Measurements from ENCODE around the gene DPPA3.

DNA sequence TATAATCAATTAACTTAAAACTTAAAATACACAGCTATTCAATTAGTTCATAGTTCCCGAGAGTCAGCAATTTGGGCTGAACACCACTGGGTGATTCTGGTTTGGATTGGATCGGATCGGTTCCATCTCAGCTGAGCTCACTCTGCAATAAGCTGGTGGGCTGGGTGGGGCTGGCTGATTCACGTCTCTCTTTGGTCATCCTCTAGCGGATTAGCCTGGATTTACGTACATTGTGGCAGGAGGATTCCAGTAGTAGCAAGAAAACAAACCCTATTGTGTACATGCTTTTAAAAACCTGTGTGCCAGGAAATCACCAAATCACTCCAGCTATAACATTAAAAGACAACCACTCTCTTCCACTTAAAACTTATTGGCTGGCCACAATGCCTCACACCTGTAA is 39.1 kb downstream of the DPPA3 start:
- TF ChIP-seq, protein P1, sequence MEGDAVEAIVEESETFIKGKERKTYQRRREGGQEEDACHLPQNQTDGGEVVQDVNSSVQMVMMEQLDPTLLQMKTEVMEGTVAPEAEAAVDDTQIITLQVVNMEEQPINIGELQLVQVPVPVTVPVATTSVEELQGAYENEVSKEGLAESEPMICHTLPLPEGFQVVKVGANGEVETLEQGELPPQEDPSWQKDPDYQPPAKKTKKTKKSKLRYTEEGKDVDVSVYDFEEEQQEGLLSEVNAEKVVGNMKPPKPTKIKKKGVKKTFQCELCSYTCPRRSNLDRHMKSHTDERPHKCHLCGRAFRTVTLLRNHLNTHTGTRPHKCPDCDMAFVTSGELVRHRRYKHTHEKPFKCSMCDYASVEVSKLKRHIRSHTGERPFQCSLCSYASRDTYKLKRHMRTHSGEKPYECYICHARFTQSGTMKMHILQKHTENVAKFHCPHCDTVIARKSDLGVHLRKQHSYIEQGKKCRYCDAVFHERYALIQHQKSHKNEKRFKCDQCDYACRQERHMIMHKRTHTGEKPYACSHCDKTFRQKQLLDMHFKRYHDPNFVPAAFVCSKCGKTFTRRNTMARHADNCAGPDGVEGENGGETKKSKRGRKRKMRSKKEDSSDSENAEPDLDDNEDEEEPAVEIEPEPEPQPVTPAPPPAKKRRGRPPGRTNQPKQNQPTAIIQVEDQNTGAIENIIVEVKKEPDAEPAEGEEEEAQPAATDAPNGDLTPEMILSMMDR (IDR thresholded peaks at IDR 0.05; ENCODE audit: control extremely low read depth in 1 of 3, insufficient read depth in 1 of 3, low read depth in 1 of 3, low read length in 3 of 3), result no peak
- no peak for TF ChIP-seq CEBPB (IDR thresholded peaks at IDR 0.05; ENCODE audit: low read depth, low read length)
- no peak for TF ChIP-seq CHD2 (IDR thresholded peaks at IDR 0.05; ENCODE audit: low read length)
- no peak for TF ChIP-seq SP2 (IDR thresholded peaks at IDR 0.05; ENCODE audit: low read length)
- TF ChIP-seq, protein P2, sequence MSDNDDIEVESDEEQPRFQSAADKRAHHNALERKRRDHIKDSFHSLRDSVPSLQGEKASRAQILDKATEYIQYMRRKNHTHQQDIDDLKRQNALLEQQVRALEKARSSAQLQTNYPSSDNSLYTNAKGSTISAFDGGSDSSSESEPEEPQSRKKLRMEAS (IDR thresholded peaks at IDR 0.05), result no peak
- TF ChIP-seq BACH1 (IDR thresholded peaks at IDR 0.05; ENCODE audit: low read length), result no peak
- no peak for TF ChIP-seq EP300 (IDR thresholded peaks at IDR 0.05; ENCODE audit: borderline replicate concordance in 1 of 2, low read depth in 2 of 2, low read length in 2 of 2)
- TF ChIP-seq RXRA (IDR thresholded peaks at IDR 0.05; ENCODE audit: insufficient read depth, low read depth, low read length), result no peak
- TF ChIP-seq RNF2 (IDR thresholded peaks at IDR 0.05; ENCODE audit: borderline replicate concordance, low read depth, low read length, missing control alignments, poor library complexity, severe bottlenecking), result no peak
- no peak for TF ChIP-seq POLR2A (IDR thresholded peaks at IDR 0.05; ENCODE audit: control extremely low read depth in 1 of 2, low read depth in 2 of 2, low read length in 2 of 2)
- TF ChIP-seq TEAD4 (IDR thresholded peaks at IDR 0.05; ENCODE audit: low read depth, low read length), result no peak
- no peak for TF ChIP-seq BRCA1 (IDR thresholded peaks at IDR 0.05; ENCODE audit: low read depth, low read length)
